Measurements from ENCODE around the gene EID1.
"Not testable (repeated sequence)": the region's sequence is repeated elsewhere in the genome, so short reads cannot be mapped to it uniquely, and the experiment has no call there.

Gene EID1

GRCh38 chr15:48905216-48905615, 27.3 kb downstream of the EID1 start:
- Histone ChIP-seq H3K27me3 (ENCODE audit: insufficient read depth, poor library complexity, severe bottlenecking) (no peaks in the 10 kb centered on the region), H3K4me3 (replicated peaks; ENCODE audit: insufficient read depth, low read length) (no peak overlapping the region), H3K27ac (replicated peaks) (no peak overlapping the region)
- TF ChIP-seq POLR2AphosphoS5 (IDR thresholded peaks at IDR 0.05; ENCODE audit: low read depth) (no peak), GABPA (IDR thresholded peaks at IDR 0.05; ENCODE audit: low read depth) (no peak), SPI1 (IDR thresholded peaks at IDR 0.05; ENCODE audit: borderline replicate concordance, low read depth) (no peak), REST (IDR thresholded peaks at IDR 0.05; ENCODE audit: insufficient replicate concordance, low read depth) (no peak), CTCF (IDR thresholded peaks at IDR 0.05; ENCODE audit: insufficient read depth, low read length) (no peak)
- DNase-seq (ENCODE audit: low read depth in 1 of 2, low spot score in 1 of 2) = no peak

GRCh38 chr15:48905847-48906246, 27.9 kb downstream of the EID1 start:
- Histone ChIP-seq H3K4me3 (replicated peaks; ENCODE audit: insufficient read depth, low read length) (no peak overlapping the region), H3K27me3 (ENCODE audit: insufficient read depth, poor library complexity, severe bottlenecking) (no peaks in the 10 kb centered on the region), H3K27ac (replicated peaks) (no peak overlapping the region)
- no peak for DNase-seq (ENCODE audit: low read depth in 1 of 2, low spot score in 1 of 2)
- TF ChIP-seq CTCF (IDR thresholded peaks at IDR 0.05; ENCODE audit: insufficient read depth, low read length) = no peak

- peak; percentile 63; the same call in 1 of the 2 replicates for TF ChIP-seq SPI1 (IDR thresholded peaks at IDR 0.05; ENCODE audit: borderline replicate concordance, low read depth)
- not testable (repeated sequence) for H3K4me3 ChIP-seq (replicated peaks; ENCODE audit: insufficient read depth, low read length); DNase-seq (ENCODE audit: low read depth in 1 of 2, low spot score in 1 of 2); H3K27me3 ChIP-seq (ENCODE audit: insufficient read depth, poor library complexity, severe bottlenecking); H3K27ac ChIP-seq (replicated peaks)
Measured at GRCh38 chr15:48909313-48909712, 31.4 kb downstream of the EID1 start.

- not testable (repeated sequence) for H3K27me3 ChIP-seq (ENCODE audit: insufficient read depth, poor library complexity, severe bottlenecking); H3K4me3 ChIP-seq (replicated peaks; ENCODE audit: insufficient read depth, low read length); H3K27ac ChIP-seq (replicated peaks); DNase-seq (ENCODE audit: low read depth in 1 of 2, low spot score in 1 of 2)
Measured at GRCh38 chr15:48910554-48910953, 32.6 kb downstream of the EID1 start.

- Histone ChIP-seq H3K4me3 (replicated peaks; ENCODE audit: insufficient read depth, low read length) (no peak overlapping the region), H3K27me3 (ENCODE audit: insufficient read depth, poor library complexity, severe bottlenecking) (no peaks in the 10 kb centered on the region), H3K27ac (replicated peaks) (no peak overlapping the region)
- TF ChIP-seq GABPA (IDR thresholded peaks at IDR 0.05; ENCODE audit: low read depth) = no peak
- TF ChIP-seq REST (IDR thresholded peaks at IDR 0.05; ENCODE audit: insufficient replicate concordance, low read depth) = no peak
- no peak for TF ChIP-seq CTCF (IDR thresholded peaks at IDR 0.05; ENCODE audit: insufficient read depth, low read length)
- no peak for TF ChIP-seq SPI1 (IDR thresholded peaks at IDR 0.05; ENCODE audit: borderline replicate concordance, low read depth)
- DNase-seq (ENCODE audit: low read depth in 1 of 2, low spot score in 1 of 2) = no peak
Measured at GRCh38 chr15:48913141-48913540, 35.2 kb downstream of the EID1 start.

Measured in HL-60 (cell line).